HL-60 (cell line): ENCODE measurements around the gene SEC16B.

Experiments
- DNase-seq, 2 experiments: peaks; one replicate each; pipeline ENCODE4 v3.0.0-alpha.2; 2010 to 2020; ENCODE audit warnings: low read depth in 1 of 2, low spot score in 1 of 2
- H3K27ac ChIP-seq: fragments of 250-450 bp; sonication (Bioruptor Pico); replicated peaks from 2 replicates; pipeline ENCODE4 v1.5.1; 2020; ENCODE audit warnings: mild to moderate bottlenecking, moderate library complexity
- H3K27me3 ChIP-seq: fragments of 250-450 bp; sonication (Bioruptor Pico); 2 replicates; pipeline ENCODE4 v1.5.1; 2021; ENCODE audit warnings: mild to moderate bottlenecking, moderate library complexity; ENCODE audit not compliant: insufficient read depth, poor library complexity, severe bottlenecking
- H3K4me3 ChIP-seq: replicated peaks from 2 replicates; pipeline ENCODE4 v1.5.1; 2011; ENCODE audit warnings: mild to moderate bottlenecking, control low read depth, low read length; ENCODE audit not compliant: insufficient read depth
- CTCF ChIP-seq: IDR thresholded peaks from one replicate; pipeline ENCODE4 v1.5.1; 2011; ENCODE audit warnings: low read length, control low read depth, inconsistent platforms; ENCODE audit not compliant: insufficient read depth
- GABPA ChIP-seq: IDR thresholded peaks from 2 replicates; pipeline ENCODE4 v1.6.1; 2012; ENCODE audit warnings: low read depth
- POLR2AphosphoS5 ChIP-seq: IDR thresholded peaks from 2 replicates; pipeline ENCODE4 v1.6.1; 2012; ENCODE audit warnings: low read depth
- REST ChIP-seq: IDR thresholded peaks from 2 replicates; pipeline ENCODE4 v1.6.1; 2012; ENCODE audit warnings: low read depth; ENCODE audit not compliant: insufficient replicate concordance
- SPI1 ChIP-seq: IDR thresholded peaks from 2 replicates; pipeline ENCODE4 v1.6.1; 2012; ENCODE audit warnings: low read depth, mild to moderate bottlenecking, borderline replicate concordance

SEC16B gene

GRCh38 chr1:178010674-178011464, 41.0 kb upstream of the SEC16B start:
- Histone ChIP-seq H3K27ac (no peak overlapping the region), H3K27me3 (no peaks in the 10 kb centered on the region), H3K4me3 (no peak overlapping the region)
- no peak for DNase-seq
- TF ChIP-seq POLR2AphosphoS5: no peak
- no peak for TF ChIP-seq REST
- no peak for TF ChIP-seq CTCF
- no peak for TF ChIP-seq GABPA
- no peak for TF ChIP-seq SPI1

GRCh38 chr1:178006043-178006442, 36.2 kb upstream of the SEC16B start:
- no peak for TF ChIP-seq GABPA
- no peak for TF ChIP-seq REST
- TF ChIP-seq SPI1: no peak
- TF ChIP-seq POLR2AphosphoS5: no peak
- TF ChIP-seq CTCF: no peak
- H3K27me3 ChIP-seq: no peaks in the 10 kb centered on the region

GRCh38 chr1:178005450-178005849, 35.6 kb upstream of the SEC16B start:
- TF ChIP-seq POLR2AphosphoS5: no peak
- TF ChIP-seq CTCF: no peak
- TF ChIP-seq REST: no peak
- TF ChIP-seq SPI1: no peak
- no peak for TF ChIP-seq GABPA
- H3K27ac ChIP-seq: no peak overlapping the region
- DNase-seq: no peak
- H3K4me3 ChIP-seq: no peak overlapping the region
- H3K27me3 ChIP-seq: no peaks in the 10 kb centered on the region

More at GRCh38 chr1:178006043-178006442, 36.2 kb upstream of the SEC16B start:
- no peak for DNase-seq
- Histone ChIP-seq H3K27ac (no peak overlapping the region), H3K4me3 (no peak overlapping the region)
